HG03442 (cell line): Measurements from ENCODE around the gene KLHL29.
"Not testable (repeated sequence)": the region's sequence is repeated elsewhere in the genome, so short reads cannot be mapped to it uniquely, and the experiment has no call there.

Experiments
- ATAC-seq: cut with Tn5 transposase; IDR thresholded peaks from one replicate; pipeline ENCODE4 v1.9.1; 2021; ENCODE audit warnings: mild to moderate bottlenecking, moderate library complexity; ENCODE audit not compliant: unreplicated experiment

Gene KLHL29

DNA sequence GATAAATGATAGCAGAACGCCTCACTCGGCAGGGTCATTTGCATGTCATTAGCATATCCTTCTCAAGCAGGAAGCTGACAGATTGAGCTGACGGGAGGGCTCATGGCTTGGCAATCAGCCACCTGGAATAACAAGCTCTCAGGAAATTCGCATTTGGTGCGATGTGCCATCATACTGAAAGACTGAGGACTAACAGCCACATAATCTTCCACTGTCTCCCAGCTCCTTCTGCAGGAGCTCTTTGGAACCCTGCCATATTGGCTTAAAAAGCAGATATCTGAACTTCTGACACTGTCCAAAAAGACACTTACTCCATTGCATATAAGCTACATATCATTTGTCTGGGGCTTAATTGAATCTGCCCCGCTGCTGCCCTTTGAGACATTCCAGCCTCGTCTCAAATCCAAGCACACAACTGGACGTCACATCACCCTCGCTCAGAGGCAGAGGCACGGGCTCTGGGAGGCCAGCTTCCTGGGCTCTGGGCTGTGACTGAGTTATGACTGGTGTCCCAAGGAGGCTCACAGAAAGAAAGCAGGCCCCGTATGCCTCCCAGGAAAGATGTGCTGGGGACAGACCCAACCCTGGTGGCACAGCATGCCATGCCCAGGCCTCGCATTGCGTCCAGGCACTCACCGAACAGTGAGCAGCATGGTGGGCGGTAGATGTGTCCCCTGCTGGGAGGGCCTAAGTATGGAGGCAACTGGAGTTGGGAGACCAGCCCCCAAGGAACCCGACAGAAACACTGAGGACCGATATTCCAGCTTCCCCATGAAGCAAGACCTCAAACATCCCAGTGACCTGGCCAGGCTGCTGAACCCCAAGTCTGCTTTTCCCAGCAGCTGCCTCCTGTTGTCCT lies 314.0 kb downstream of the KLHL29 start:
- no peak for ATAC-seq

DNA sequence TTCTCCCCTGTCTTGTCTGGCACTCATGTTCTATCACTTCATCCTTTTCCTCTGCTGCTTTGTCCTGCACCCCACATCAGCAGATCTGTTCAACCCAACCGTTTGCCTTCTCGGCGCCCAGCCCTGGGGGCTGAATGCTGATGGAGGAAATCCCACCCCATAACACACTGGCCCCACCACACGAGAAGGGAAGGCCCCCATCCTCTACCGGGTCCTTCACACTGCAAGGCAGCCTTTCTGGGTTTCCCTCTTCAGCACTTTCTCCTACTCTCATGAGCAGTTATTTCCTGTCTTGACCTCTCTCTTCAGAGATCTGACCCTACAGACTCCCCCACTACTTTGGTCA lies 314.6 kb downstream of the KLHL29 start:
- no peak for ATAC-seq

DNA sequence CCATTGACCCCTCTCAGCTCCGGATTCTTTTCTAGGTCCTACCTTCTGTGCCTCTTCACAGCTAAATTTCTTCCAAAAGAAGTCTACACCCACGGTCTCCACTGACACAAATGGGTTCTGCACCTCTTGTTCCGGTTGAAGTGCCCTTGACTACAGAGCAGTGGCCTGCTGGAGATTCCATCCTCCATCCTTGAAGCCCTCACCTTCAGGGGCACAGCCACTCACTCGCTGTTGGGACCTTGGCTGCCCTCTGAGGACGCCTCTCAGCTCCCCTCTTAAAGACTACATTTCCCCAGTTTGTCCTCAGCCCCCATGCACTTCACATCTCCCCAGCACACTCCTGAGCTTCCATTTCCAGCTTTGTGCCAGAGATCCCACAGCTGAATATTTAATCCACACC lies 315.6 kb downstream of the KLHL29 start:
- ATAC-seq, result no peak

DNA sequence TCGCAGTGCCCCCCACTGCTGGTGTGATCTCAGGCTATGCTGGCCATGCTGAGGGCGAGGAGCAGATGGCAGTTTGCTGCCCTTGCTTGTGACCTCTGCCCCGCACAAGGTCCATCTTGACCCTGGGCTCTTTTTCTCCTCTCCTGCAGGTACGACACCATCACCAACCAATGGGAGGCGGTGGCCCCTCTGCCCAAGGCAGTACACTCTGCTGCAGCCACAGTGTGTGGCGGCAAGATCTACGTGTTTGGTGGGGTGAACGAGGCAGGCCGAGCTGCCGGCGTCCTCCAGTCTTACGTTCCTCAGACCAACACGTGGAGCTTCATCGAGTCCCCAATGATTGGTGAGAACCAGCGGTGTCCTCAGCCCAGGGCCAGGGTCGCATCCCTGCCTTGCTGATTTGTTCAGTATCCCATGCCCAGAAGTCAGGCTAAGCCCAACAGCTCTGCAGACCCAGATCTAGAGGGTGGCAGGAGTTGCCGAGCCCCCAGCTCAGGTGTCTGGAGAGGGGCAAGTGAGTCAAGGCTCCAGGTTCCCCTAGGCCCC lies 318.1 kb downstream of the KLHL29 start:
- no peak for ATAC-seq

DNA sequence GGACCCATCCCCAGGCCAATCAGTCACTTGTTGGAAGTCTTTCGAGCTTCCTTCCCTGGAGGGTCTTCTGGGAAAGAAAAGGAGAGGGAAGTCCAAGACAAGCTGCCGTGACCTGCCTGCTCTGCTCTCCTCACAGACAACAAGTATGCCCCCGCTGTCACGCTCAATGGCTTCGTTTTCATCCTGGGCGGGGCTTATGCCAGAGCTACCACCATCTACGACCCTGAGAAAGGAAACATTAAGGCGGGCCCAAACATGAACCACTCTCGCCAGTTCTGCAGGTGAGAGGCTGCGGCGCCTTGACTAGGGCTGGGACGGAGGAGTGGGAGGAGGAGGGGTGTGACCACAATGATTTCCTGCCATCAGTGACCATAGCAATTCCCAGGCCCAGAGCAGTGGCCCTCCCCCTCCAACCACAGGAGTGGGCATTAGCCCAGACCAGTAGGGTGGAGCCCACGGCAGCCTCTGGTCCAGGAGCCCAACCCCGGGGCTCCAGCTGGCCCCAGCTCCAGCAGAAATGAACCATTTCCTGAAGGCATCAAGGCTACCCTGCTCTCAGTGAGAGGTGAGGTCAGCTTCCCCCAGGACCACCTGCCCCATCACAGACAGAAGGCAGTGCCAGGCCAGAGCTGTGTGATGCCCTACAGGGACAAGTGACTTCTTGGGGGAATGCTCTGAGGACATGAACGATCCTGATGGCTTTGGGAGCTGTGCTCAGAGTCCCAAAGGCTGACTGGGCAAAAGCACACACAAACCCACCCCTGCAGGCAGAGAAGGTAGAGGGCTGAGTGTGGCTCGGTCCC lies 318.8 kb downstream of the KLHL29 start:
- ATAC-seq, result no peak

DNA sequence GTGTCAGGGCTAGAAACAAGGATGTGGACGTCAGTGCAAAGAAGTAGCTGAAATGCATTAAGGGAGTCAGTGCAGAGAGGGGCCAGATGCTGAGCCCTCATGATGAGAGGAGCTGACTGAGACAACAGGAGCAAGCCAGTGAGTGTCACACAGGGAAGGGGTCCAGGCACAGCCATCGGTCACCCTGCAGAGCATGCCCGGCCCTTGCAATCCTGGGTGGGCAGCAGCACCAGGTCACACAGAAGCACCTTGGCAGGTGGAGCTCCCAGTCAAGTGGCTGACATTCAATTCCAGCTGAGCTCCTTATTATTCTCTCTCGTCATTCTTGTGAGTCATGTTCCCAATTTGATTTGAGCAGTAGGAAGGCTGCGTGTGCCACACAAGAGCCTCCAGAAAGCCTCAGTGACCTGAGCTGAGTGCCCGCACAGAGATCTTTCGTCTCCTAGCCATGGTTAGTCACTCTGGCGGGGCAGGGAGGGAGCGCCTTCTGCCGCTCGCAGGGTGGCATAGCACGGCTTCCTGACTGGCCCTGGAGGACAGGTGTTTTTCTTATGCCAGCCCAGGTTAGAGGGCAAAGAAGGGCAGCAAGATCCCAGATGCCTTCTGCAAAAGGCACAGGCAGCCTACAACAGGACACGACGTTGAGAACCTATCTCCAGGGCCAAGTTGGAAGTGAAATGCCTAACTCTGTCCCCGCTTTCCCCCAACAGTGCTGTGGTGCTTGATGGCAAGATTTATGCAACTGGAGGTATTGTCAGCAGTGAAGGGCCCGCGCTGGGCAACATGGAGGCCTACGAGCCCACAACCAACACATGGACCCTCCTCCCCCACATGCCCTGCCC lies 321.0 kb downstream of the KLHL29 start:
- no peak for ATAC-seq

DNA sequence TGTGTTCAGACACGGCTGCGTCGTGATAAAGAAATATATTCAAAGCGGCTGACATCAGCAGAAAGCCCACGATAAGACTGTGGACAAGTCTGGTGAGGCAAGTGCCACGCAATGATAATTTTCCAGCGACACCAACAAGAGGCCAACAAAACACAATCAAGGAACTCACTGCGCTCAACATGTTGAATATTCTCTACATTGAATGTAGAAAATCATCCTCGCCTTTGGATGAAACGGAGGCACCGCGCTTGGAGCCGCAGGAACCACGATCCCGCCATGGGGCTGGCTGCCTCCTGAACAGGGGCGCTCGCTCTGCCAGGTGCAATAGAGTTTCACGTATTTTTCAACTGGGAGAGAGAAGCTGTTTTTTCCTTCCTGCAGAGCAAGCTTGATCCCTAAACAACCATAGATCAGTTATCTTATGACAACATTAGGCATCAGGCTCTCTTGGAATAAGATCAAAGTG lies 321.7 kb downstream of the KLHL29 start:
- no peak for ATAC-seq

DNA sequence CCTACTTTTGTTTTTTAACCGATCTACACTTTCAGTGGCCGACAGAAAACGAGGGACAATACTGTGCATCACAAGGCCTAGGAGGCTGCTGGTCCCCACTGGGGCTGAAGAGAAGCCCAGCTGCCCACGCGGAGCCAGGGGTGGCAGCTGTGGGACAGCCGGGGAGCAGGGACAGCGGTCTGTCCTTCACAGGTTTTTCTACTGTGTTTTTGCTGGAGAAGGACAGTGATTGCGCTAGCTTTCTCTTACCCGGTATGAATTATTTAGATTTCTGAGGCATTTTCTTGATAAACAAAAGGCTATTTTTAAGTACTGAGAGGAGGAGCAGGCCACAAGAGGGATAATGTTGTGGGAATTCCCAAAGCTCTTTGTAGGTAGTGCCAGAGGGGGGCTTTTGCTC lies 322.1 kb downstream of the KLHL29 start:
- ATAC-seq, result no peak

DNA sequence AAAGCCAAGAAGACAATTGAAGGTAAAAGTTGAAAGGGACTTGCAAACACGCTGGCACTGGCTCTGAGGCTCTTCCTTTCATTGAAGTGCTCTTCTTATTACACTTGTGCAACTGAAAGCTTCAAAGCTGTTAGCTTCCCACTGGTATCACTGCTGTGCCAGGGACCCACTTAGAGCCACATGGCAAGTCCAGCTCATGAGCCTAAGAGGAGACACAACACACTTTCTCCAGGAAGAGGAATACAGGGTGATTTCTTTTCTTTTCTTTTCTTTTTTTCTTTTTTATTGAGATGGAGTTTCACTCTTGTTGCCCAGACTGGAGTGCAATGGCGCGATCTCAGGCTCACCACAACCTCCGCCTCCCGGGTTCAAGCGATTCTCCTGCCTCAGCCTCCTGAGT lies 323.8 kb downstream of the KLHL29 start:
- no peak for ATAC-seq

DNA sequence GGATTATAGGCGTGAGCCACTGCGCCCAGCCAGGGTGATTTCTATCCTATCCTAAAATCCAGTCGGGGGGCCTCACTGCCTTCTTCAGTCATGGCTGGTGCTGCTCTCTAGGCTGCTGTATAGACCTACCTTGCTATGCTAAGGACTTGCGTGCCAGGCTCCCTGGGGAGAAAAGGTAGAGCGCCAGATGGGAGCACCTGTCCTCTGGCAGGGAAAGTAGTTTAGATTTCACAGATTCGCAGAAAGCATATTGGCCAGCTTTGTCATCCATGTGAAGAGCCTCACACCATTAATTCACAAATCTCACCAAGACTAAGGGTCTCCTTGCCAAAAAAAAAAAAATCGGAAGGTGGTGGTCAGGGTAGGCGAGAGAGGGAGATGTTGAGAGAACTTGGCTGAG lies 324.3 kb downstream of the KLHL29 start:
- ATAC-seq, result no peak

DNA sequence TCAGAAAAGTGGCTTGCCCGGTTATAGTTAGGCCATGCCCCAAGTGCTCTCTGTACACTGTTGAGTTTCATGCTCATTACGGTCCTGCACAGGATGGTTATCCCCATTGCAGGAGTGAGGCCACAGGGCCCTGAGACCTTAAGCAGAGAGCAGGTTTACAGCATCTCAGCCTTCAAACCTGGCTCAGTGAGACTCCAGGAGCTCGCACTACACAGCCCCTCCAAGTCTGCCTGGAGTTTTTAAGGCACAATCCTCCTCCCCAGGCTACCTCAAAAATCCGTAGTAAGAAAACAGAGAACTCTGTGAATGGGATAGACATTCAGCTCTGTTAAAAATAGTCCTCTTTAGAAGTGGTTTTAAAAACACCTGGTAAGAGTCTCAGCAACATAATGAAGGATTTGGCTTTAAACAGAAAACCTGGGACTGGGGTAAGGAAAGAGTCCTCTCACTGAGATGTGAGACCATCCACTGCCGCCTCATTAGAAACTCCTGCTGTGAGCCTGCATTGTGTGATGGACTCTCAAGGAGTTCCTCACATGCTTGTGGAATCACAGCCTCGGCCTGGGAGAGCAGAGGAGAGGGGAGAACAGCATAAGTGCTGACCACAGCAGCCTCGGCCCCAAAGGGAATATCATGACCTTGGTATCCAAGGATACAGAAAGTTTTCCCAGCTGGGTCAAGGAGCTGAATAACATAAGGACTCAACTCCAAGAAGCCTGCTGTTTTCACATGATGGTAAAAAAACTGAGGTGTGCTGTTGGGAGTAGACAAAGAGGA lies 327.2 kb downstream of the KLHL29 start:
- no peak for ATAC-seq

DNA sequence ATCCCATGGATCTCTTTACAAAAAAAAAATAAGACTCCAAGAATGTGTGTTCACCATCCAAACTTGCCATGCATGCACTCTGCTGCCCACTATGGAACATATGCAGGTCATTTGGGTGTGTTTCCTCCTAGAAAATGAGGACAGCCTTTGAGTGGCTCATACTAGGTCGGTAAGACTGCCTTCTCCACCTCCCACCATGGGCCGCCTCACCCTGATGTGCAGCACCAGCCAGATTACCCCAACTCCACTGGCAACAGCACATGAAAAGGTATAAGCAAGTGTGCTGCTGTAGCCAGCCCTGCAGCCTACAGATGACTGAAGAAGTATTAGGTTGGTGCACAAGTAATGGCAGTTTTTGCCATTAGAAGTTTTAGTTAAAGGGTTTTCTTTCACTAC lies 327.8 kb downstream of the KLHL29 start:
- no peak for ATAC-seq

DNA sequence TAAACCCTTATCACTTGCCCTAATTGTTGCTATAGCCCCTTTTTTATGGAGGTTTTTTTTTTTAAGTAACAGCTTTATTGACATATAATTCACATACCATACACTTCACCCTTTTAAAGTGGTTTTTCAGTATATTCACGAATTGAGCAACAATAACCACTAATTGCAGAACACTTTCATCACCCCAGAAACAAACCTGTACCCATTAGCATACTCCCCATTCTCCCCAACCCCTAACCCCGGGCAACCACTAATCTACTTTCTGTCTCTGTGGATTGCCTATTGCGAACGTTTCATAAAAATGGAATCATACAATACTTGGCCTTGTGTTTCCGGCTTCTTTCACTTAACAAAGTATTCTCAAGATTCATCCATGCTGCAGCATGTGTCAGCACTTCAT lies 328.4 kb downstream of the KLHL29 start:
- no peak for ATAC-seq

DNA sequence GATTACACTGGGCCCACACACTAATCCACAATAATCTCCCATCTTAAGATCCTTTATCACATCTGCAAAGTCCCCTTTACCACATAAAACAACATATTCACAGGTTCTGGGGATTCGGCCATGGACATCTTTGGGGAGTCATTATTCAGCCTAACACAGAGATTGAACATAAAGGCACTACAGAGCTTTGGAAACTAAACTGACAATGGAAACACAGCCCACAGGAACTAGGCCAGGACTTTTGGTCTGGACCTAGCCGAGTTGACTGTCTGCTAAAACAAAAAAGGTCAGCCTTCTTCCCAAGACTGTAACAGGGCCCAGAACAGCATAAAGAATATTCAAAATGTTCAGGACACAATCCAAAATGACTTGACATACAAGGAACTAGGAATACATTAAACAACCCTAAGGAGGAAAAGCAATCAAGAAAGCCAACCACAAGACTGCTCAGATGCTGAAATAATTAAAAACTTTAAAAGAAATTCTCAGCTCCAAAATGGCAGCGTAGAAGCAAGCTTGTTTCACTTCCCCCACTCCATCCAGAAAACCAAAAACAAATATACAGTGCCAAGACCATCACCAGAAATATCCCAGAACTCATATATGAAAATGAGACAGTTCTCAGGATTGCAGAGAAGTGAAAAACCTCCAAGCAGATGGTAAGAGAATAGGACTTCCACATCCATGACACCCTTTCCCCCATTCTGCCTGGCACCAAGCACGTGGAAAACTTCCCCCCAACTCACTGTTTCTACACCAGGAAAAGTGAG lies 334.1 kb downstream of the KLHL29 start:
- no peak for ATAC-seq

DNA sequence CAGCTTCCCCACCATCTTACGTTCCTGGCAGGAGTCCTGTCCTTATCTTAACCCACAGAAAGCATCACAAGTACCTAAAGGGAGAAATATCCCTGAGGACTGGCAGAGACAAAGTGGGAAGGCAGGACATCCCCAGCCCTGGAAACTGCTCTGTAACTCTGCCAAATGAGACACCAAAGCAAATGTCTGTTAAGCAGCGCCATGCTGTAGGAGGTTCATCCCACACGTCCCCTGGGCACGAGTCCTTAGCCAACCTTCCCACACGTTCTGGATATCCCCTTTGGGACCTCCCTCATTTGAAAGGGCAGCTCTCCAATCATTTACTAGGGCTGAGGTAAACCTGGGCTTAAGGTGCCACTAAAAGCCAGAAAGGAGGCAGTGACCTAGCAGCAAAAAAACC lies 334.7 kb downstream of the KLHL29 start:
- ATAC-seq, result no peak

DNA sequence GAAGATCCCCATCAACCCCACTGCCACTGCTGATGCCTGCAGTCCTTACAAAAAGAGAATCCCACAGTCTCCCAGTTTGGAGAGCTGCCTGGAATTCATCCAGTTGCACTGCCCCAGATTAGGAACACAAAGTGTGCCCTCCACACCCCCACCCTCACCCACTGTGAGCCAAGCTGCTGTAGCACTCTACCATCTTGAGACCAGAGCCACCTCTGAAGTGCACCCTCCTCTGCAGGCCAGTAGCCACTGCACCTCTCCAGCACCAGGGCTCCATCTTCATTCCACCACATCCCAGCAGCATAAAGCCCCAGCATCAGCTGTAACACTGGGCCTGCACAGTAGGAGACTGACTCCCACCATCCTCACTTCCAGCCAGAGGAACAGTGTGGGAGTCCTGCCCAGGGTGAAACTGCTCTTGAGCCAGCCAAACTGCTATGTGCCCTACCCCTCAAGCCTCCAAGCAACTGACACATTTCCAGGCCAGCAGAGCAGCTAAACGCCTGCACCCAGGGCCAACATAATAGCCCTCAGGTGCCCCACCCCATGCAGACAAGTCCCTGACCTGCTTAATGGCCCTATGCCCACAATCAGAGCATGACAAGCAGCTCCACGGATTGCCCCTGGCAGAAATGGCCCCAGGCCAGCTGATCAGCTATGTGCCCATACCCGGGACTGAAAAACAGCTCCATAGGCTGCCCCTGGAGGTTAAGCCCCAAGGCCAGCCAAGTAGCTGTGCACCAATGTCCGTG lies 335.9 kb downstream of the KLHL29 start:
- ATAC-seq, result no peak

DNA sequence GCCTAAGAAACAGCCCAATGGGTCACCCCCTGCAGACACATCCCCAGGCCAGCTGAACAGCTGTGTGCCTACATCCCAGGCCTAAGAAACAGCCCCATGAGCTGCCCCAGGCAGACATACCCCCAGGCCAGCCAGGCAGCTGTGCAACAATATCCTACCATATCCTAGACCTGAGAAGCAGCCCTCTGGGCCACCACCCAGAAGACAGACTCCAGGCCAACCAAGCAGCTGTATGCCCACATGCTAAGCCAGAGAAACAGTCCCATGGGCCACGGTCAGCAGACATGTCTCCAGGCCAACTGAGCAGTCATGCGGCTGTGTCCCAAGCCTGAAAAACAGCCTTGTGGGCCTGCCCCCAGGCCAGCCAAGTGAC lies 336.5 kb downstream of the KLHL29 start:
- ATAC-seq, result no peak

DNA sequence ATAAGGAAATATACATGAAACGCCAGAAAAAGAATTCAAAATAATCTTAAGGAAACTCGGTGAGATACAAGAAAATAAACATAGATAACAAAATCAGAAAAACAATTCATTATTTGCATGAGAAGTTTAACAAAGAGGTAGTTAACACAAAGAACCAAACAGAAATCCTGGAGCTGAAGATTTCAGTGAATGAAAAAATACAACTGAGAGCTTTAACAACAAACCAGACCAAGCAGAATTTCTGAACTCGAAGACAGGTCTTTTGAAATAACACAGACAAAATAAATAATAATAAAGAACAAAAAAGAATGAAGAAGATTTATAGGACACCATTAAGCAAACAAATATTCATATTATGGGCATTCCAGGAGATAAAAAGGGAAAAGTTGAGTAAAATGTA lies 337.3 kb downstream of the KLHL29 start:
- ATAC-seq, result no peak

DNA sequence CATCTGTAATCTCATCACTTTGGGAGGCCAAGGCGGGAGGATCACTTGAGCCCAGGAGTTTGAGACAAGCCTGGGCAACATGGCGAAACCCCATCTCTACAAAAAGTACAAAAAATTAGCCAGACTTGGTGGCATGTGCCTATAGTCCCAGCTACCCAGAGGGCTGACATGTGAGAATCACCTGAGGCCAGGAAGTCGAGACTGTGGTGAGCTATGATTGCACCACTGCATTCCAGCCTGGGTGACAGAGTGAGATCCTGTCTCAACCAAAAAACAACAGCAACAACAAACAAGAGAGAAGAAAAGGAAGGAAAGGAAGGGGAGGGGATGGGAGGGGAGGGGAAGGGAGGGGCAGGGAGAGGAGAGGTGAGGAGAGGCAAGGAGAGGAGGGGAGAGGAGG lies 338.1 kb downstream of the KLHL29 start:
- ATAC-seq, result not testable (repeated sequence)
